ENCODE measurements around the gene EXOC6B.

The EXOC6B gene

DNA sequence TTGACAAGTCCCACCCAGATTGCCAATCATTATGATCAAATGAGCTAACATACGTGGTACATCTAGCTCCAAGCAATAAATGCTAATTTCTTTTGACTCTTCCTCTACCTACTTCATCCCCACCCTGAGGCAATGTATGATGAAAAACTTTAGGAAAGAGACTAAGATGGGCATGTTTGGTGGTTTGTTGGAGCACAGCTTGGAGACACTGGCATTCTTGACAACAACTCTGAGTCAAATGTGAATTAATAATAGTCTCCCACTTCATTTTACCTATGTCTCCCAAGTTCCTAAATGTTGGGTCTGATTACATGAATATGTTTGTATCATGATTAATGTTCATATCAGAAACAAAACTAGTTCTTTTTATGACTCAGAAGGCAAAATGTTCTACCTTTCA, 36.6 kb downstream of the EXOC6B start:
- no peak for DNase-seq (ENCODE audit: low read depth, low spot score)

DNA sequence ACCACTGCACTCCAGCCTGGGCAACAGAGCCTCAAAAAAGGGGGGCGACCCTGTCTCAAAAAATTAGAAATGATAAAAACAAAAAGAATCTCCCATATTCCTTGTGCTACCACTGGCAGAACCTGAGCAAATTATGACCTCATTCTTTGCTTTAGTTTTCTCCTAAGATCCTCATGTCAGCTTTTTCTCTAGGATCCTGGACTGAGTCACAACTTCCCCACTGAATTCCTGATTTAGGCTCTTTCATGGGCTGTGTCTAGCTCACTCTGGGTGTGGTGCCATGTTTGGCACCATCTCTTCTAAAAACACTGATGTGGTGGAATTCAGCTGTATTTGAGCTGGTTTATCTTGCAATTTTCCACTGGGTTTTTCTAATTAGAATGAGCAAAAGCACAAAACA, 37.1 kb downstream of the EXOC6B start:
- peak; percentile 67 for DNase-seq (ENCODE audit: low read depth, low spot score)

DNA sequence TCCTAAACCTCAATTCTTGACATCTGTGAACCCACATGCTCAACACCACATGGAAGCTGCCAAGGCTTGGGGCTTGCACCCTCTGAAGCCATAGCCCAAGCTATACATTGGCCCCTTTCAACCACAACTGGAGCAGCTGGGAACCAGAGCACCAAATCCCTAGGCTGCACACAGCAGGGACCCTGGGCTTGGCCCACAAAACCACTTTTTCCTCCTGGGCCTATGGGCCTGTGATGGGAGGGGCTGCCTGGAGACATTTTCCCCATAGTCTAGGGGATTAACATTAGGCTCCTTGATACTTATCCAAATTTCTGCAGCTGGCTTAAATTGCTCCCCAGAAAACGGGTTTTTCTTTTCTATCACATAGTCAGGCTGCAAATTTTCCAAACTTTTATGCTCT, 40.3 kb downstream of the EXOC6B start:
- no peak for DNase-seq (ENCODE audit: low read depth, low spot score)

DNA sequence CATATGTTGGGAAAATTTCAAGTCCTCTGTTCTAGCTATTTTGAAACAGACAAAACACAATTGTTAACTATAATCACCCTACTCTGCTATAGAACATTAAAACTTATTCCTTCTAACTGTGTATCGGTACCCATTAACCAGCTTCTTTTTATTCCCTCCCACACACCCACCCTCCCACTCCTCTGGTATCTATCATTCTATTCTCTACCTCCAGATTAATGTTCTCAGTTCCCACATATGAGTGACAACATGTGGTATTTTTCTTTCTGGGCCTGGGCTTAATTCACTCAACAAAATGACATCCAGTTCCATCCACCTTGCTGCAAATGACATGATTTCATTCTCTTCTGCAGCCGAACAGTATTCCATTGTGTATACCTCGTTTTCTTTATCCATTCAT, 43.3 kb downstream of the EXOC6B start:
- no peak for DNase-seq (ENCODE audit: low read depth, low spot score)

DNA sequence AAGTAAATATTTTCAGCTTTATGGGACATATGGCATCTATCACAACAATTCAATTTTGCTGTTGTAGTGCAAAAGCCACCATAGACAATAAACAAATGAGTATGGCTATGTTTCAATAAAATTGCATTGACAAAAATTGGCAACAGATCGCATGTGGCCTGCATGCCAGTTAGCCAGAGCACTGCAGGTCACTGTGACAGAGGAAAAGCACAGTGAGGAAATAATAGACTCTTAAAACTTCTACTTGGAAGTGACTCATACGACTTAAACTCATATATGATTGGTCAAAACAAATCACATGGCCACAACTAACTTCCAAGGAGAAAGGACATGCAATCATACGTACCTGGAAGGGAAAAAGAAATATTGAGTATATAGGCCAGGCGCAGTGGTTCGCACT, 44.4 kb downstream of the EXOC6B start:
- no peak for DNase-seq (ENCODE audit: low read depth, low spot score)

DNA sequence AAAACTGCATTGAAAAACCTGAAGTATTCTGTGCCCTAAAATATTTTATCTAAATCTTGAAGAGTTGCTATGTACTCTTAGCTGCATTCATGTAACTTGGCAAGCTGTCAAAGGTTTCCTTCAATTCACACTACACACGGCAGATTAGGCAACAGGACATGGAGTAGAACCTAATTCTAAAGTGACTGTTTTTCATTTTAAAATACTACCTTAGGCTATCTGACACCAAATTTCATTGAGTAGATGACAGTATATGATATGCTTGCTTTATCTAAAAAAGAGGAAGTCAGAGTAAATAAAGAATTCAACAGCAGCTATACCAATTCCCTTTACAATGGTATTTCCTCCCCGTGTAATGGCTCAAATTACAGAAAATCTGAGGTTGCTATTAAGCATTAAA, 45.4 kb downstream of the EXOC6B start:
- DNase-seq (ENCODE audit: low read depth, low spot score), result peak; percentile 71

DNA sequence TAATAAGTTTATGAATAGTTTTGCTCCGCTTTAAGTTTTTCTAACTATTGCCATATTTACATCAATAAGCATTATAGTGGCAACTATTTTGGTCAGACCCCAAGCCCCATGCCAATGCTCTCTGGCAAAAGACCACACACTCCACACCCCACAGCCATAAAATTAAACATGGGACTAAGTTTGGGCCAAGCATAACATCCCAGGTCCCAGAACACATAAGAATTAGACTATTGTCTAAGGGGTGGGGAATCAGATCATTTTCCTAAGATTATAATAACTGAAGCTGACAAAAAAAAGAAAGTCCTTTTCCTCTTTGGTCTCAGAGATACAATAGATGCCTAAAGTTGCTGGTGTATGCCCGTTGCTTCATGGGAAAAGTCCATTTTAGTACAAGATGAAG, 46.3 kb downstream of the EXOC6B start:
- DNase-seq (ENCODE audit: low read depth, low spot score), result no peak

DNA sequence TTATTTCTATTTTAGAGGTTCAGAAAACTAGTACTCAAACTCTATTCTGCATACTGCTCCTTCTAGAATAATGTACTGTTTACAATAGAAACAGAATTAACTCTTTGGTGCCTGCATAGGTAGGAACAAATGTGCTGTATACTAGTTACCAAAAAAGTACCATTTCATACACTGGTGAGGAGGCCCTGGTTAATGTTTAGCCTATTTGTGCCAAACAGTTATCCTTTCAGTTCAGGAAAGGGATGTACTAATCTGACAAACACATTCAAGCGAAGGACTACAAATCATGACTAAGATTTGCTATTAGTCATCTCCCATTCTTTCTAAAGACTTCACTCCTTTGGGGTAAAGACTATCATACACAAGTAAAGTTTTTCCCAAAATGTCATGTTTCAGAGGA, 47.4 kb downstream of the EXOC6B start:
- peak; percentile 31 for DNase-seq (ENCODE audit: low read depth, low spot score)

DNA sequence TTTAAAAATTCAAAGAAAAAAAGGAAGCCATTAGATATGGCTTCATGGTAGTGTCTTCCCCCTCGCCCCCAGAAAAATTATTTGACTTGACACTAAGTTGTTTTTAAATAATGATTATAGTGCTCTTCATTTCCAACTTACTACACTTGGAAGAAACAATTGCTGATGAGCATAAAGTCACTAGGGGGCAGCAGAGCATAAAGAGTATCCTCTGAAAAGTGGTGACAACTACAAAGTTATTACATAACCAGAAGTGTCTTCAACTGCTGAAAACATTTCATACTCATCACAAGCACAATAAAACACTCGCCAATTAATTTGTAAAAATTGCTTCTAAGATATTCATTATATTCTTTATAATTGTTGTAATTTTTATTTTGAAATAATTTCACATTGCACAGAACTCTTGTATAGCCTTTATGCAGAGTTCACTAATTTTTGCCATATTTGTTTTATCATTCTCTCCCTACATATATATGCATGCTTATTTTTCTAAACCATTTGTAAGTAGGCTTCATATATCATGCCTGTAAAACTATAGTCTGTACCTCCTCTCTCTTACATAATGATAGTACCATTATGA, 54.9 kb downstream of the EXOC6B start:
- DNase-seq (ENCODE audit: low read depth, low spot score), result peak; percentile 80

DNA sequence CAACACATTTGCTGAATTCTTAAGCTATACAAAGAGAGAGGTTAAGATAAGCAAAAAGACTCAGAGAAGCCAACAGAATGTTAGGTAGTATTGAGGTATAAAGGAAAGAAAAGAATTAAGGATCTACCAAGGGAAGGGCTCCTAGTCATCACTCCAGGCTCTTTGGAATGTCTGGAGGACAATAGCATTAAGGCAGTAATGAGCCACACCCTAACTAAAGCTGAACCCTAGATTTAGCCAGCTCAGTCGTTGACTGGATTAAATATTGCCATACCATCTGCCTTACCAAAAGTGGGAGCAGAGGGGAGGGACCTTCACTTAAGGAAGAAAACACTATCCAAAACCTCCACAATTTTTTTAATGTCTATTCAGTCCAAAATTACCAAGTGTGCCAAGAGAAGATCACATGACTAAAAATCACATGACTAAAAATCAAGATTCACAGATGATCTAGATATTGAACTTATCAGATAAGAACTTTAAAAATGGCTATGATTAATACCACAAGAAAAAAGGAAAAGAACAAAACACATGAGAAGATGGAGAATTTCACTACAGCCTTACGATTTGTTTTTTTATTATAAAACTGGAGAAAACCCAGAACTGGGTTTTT, 59.7 kb downstream of the EXOC6B start:
- DNase-seq (ENCODE audit: low read depth, low spot score), result peak; percentile 33

DNA sequence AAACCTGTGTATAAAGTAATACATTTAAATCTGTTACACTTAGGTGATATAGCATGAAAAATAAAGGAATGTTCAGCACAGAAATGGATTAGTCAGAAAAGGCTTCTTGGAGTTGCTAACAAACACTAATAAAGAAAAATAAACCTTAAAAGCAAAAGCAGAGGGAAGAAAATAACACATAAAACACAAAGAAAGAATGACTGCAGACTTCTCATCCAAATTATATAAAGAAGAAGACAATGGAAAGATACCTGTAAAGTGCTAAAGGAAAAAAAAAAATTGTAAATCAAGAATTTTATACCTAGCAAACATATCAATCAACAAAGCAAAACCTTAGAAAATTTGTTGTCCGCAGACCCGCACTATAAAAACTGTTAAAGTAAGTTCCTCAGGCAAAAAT, 63.6 kb downstream of the EXOC6B start:
- no peak for DNase-seq (ENCODE audit: low read depth, low spot score)

DNA sequence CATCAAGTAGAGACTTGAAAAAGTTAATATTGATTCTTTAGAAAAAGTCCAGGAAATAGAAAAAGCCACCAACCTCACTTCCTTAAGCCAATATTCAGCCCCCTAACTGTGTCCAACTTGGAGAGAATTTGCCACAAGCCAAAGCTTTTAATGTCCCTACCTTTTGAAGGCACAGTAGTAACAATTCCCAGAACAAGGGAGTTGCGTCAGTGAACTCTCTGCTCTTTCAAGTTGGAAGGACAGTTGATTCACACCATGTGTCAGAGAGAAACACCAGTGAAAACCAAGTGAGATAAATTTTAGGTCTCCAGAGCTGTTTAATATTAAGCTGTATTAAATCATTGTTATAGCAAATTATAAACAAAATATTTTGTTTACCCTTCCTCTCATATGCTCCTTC, 66.1 kb downstream of the EXOC6B start:
- DNase-seq (ENCODE audit: low read depth, low spot score), result no peak

DNA sequence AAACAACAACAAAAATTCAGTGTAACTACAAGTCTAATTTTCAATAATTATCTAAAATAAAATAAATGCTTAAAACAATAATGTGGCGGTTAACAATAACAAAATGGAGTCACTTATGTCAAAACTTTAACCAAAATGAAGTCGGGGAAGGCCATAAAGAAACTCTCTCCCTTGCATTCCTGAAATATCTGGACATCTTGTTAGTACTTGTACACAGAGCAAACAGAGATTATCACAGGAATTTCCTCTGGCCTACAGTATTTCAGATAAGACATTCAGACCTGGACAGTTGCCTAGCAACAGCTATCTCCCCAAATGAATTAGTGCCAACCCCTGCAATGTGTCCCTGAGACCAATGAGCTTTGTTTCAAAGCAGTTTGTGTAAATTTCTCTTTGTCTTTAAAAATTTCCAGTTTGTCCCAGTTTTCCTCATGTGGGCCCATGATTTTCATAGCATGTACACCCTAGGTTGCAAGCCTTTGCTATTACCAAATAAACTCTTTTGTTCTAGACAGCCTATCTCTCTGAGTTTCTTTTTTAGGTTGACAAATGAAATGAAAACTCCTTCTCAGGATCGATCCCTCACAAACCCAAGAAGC, 68.6 kb downstream of the EXOC6B start:
- peak; percentile 79 for DNase-seq (ENCODE audit: low read depth, low spot score)

DNA sequence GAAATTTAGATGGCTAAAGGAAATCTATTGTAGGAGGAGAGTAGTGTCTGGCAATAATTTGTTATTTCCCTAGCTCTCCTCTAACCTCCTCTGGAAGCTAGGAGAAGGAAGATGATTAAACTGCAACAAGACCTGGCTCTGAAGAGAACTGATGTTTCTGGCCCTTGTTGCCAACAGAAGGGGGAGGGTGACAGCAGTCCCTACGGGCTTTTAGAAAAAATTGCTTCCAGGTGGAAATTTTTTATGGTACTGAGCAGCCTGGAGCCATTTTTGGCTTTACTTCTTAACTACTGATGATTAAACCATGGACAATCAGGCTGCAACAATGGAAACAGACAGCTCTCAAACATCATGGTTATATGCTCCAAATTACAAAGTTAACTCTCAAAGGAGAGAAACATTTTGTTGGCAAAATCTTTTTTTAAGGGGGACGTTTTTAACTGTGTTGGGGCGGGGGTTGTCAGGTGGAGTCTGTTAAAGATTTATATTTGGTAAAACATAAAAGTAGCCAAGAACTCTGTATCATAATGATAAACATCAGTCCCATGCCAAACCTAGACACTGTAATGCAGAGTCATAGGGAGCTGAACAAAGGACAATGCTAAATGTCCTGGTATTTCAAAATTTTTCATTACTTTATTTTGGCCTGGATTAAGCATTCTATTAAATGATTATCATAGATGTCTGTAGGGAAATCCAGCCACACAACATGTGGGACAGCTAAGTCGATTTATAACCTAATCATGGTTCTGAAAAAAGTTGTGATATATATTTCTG, 70.0 kb downstream of the EXOC6B start:
- DNase-seq (ENCODE audit: low read depth, low spot score), result no peak

DNA sequence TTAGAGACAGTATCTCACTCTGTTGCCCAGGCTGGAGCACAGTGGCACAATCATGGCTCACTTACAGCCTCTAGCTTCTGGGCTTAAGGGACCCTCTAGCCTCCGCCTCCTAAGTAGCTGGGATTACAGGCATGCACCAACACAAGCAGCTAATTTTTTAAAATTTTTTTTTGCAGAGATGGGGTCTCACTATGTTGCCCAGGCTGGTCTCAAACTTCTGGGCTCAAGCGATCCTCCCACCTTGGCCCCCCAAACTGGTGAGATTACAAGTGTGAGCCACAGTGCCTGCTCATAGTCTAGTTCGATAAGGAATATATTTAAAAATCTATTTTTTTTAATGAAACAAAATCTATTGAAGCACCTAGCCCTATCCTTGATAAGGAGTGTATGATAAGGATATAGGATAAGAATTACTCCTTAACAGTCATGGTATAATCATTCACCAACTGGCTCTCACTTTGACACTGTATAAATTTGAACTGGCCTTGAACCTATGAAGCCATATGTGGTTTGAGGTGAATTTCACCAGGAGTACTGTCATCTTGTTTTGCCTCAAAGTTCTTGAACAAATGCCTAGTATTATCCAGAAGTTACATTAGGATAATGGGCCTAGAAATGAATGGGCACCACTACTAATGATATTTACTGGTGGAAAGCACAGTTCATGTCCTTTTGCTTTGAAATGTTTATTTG, 71.1 kb downstream of the EXOC6B start:
- no peak for DNase-seq (ENCODE audit: low read depth, low spot score)

DNA sequence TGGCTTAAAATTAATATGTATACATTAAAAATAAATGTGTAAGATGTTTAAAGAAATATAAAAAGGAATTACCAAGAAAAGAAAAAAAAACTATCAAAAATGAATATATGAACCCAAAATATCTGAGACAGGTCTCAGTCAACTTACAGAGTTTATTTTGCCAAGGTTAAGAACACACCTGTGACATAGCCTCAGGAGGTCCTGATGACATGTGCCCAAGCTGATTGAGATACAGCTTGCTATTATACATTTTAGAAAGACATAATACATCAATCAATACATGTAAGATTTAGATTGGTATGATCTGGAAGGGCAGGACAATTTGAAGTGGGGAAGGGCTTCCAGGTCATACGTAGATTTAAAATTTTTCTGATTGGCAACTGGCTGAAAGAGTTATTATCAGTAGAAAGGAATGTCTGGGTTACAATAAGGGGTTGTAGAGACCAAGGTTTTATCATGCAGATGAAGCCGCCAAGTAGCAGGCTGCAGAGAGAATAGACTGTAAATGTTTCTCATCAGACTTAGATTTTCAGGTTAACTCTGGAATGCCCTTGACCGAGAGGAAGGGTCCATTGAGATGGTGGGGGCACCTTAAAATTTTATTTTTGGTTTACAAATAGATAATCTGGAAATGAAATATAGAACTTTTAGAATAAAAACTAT, 74.7 kb downstream of the EXOC6B start:
- DNase-seq (ENCODE audit: low read depth, low spot score), result no peak

DNA sequence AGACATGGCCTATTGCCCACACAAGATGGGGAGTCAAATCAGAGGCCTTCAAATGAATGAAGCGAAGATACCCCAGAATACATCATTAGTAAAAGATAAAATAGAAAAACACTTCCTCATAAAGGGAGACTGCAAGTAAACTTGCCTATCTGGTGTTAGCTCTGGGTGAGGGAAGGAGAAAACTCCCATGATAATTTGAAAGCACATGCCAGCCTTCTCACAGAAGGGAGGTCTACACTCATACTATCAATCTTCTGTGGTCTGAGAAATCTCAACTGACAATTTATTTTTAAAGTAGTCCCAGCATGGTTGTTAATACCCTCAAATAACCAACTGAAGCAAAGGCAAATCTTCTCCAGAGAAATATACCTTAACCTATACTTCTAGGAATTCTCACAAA, 75.4 kb downstream of the EXOC6B start:
- DNase-seq (ENCODE audit: low read depth, low spot score), result no peak

DNA sequence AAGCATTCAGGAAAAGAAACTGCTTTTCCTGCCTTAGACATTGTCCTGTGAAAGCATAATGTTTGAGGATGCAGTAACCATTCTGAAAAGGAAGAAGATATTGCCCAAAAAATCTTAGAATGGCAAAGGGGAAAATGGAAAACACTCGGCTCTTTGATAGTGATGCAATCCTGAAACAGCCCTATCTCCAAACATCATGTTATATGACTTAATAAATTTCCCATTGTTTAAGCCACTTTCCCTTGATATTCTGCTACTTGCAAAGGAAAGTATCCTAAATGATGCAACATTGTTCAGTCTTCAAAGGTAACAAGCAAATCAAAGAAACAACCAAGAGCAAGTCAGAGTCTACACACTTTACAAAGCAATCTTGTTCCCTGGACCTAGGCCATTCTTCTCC, 78.5 kb downstream of the EXOC6B start:
- no peak for DNase-seq (ENCODE audit: low read depth, low spot score)

DNA sequence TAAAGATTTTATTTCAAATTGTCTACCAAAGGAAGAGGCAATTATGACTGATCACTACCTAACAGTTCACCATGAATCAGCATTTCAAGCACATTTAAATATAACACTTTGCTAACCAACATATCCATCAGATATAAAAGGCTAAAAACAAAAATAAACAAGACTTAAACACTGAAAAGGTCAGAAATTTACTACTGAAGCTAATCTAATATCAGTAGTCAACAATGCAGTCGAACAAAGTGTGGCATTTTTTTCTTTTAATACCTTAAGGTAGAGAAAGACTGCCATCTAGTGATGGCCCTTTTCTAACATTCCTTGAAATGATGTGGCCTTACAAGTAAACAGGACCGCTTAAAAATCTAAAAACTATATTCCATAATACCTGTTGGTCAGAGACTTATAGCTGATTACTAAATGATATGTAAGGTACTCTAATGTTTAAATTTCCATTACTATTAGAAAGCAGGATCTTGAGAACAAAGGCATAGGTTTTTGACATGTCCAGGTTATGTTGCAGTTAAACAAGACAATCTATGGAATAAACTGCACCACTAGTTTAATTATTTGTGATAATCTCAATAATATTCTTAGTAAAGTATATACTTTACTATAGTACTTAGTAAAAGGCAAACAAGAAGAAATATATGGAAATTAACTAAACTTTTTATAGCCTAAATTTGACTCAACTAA, 80.0 kb downstream of the EXOC6B start:
- DNase-seq (ENCODE audit: low read depth, low spot score), result peak; percentile 80

DNA sequence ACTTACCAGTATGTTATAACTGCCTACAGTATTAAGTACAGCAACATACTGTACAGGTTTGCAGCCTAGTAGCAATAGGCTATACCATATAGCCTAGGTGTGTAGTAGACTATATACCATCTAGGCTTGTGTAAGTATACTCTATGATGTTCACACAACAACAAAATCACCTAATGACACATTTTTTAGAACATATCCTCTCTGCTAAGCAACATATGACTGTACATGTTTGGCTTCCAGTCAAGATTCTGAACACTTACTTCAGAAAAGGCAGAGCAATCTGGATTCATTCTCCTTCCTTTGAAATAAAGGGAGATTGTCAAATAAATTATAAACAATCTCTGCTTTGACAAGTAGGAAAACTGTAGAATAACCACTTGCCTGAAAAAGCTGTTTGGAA, 81.8 kb downstream of the EXOC6B start:
- peak; percentile 52 for DNase-seq (ENCODE audit: low read depth, low spot score)

DNA sequence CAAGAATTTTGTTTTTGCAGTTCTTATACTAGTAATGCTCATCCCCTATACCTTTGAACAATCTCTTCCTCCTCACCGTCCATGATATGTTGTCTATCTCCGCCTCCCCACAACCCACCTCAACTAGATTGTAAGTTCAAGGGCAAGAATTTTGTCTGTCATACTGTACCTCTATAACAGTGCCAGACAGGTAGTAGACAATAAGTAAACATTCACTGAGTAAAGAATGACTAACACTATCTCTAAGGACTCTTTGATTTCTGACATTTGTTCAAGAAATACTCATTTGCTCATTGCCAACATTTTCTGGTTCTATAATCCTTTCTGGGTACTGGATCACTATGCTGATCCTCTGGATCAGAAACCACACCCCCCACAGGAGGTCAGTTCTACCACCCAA, 82.4 kb downstream of the EXOC6B start:
- no peak for DNase-seq (ENCODE audit: low read depth, low spot score)
